ENCODE results near the gene MIEF1.

Gene MIEF1

DNA sequence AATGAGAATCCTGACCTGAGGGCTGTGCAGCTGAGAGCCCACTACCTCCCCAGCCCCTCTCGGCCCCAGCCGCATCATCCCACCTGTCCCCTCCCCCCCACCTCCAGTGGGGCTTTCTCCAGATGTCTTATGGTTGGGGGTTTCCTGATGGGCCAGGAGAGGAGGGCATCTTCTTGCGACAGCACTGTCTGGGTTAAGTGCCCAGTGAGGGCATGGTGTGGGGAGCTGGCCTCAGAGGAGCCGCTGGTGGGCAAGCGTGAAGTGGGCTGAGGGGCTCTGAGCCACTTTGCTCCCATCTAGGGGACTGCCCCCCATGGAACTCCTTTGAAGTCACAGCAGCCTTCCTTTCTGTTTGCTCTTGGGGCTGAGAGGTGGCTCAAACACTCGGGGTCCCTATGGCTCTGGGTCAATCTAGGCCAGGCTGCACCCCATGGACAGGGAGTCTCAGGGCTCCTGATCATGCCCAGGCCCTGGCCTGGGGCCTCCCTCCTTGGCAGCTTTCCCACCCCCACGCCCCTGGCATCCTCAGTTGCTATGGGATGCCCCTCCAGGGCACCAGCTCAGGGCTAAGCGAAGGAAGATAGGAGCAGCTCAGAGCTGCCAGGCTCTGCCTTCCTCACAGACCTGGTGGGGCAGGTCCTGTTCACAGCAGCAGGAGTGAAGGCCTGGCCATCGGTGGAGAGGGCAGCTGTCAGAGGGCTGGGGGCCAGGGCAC is 11.0 kb upstream of the MIEF1 start:
- no peak for DNase-seq (ENCODE audit: low read depth)
- H3K4me3 ChIP-seq (ENCODE audit: low read length), result no peak overlapping the region
- TF ChIP-seq, protein P1, sequence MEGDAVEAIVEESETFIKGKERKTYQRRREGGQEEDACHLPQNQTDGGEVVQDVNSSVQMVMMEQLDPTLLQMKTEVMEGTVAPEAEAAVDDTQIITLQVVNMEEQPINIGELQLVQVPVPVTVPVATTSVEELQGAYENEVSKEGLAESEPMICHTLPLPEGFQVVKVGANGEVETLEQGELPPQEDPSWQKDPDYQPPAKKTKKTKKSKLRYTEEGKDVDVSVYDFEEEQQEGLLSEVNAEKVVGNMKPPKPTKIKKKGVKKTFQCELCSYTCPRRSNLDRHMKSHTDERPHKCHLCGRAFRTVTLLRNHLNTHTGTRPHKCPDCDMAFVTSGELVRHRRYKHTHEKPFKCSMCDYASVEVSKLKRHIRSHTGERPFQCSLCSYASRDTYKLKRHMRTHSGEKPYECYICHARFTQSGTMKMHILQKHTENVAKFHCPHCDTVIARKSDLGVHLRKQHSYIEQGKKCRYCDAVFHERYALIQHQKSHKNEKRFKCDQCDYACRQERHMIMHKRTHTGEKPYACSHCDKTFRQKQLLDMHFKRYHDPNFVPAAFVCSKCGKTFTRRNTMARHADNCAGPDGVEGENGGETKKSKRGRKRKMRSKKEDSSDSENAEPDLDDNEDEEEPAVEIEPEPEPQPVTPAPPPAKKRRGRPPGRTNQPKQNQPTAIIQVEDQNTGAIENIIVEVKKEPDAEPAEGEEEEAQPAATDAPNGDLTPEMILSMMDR (conservative IDR thresholded peaks at IDR 0.05; ENCODE audit: low read length), result no peak

DNA sequence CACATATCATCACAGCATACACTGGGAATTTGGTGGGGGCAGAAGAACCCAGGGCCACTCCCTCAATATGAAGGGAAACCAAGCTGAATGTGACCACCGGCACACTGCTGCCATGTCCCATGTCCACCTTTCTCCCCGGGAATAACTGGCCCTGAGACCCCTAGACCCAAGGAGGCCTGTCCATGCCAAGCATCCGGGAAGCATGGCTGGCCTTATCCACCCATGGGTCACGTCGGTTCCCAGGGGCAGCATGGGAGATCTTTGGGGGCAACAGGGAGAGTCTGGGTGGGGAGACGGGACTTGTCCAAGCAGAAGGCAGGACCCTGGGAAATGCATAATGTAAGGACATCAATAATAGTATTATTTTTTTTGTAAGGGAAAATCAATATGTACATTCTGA is 10.4 kb upstream of the MIEF1 start:
- no peak overlapping the region for H3K4me3 ChIP-seq (ENCODE audit: low read length)
- no peak for DNase-seq (ENCODE audit: low read depth)
- TF ChIP-seq, protein P1 (conservative IDR thresholded peaks at IDR 0.05; ENCODE audit: low read length), result no peak

DNA sequence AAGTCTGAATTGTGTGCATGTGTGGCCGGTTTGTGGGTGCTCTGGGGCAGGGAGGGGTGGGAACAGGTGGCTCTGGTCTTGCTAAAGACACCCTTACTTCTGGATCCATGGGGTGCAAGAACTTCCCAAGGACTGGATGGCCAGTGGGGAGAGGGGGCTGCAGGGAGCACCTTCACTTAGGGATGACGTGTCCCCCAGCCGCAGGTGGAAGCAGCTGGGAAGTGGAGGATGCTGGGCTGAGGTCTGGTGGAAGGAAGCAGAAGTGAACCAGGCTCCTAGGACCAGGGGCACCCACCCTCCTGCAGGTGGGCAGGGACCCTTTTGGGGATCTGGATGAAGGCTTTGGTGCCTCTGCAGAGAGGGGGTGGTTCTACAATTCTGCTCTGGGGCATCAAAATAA is 9.9 kb upstream of the MIEF1 start:
- TF ChIP-seq, protein P1 (conservative IDR thresholded peaks at IDR 0.05; ENCODE audit: low read length), result no peak
- H3K4me3 ChIP-seq (ENCODE audit: low read length), result no peak overlapping the region
- DNase-seq (ENCODE audit: low read depth), result no peak

DNA sequence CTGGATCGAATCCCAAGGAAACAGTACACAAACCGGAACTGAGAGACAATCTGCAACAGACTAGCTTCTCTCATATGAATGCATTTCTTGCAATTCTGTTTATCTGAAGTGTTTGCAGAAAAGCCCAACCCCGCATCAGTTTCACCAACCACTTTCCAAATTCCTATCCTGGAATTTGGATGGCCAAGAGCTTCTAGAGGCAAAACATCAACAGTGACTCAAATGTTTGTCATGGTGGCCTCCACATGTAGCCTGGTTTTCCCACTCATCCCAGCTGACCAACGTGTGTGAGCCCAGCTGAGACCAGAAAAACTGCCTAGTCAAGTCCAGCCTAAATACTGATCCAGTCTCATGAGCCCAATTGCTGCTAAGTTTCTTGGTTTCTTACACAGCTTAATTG is 8.3 kb upstream of the MIEF1 start:
- peak; percentile 93 for DNase-seq (ENCODE audit: low read depth)
- no peak overlapping the region for H3K4me3 ChIP-seq (ENCODE audit: low read length)
- TF ChIP-seq, protein P1 (conservative IDR thresholded peaks at IDR 0.05; ENCODE audit: low read length), result no peak

DNA sequence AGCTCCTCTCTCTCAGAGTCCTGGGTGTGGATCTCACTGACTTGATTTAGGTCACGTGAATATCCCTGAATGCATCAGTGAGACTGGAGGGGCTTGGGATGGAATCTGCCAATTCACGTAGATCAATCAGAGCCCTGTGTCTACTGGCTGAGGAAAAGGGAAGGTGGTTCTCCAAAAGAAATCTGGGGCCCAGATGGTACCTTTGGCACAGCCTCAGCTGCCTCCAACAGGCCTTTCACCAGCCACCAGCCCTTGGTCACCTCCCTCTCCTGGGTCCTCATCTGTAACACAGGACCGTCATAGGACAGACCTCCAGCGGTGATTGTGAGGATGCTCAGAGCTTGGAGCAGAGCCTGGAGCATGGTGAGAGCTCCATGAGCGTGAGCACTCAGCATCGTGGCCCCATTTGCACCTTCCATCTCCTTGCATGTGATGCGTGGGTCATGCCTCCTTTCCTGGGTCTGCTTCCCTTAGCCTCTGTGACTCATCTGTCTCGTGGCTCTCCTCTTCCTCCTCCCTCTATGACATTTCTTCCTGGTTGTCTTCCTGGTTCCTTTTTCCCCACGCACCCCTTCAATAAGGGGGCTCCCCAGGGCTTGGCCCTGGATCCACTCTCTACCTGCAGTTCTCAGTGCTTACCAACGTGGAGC is 7.5 kb upstream of the MIEF1 start:
- TF ChIP-seq, protein P1 (conservative IDR thresholded peaks at IDR 0.05; ENCODE audit: low read length), result no peak
- peak; percentile 37 for DNase-seq (ENCODE audit: low read depth)
- H3K4me3 ChIP-seq (ENCODE audit: low read length), result no peak overlapping the region

DNA sequence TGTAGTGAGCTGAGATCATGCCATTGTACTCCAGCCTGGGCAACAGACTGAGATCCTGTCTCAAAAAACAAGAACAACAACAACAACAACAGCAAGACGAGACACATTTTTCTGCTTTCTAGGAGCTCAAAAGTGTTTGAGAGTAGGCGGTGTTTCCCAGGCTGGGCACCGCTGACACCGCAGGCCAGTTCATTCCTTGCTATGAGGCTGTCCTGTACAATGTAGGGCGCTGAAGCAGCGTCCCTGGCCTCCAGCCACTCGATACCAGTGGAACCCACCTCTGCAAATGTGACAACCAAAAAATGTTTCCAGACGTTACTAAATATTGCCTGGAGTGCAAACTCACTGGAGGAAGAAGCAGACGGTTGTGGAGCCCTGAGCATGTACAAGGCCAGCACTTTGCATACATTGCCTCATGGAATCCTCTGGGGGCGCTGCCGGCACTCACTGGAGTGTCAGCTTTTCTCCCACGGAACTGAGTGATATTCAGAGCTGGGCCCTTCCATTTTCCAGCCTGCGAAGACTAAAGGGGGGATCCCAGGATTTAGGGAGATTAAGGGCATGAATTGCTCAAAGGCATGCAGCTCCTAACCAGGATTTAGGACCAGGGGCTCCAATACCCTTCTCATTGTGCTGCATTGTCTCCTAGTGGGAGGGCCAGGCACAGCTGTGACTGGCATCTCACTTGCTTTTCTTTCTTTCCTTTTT is 5.8 kb upstream of the MIEF1 start:
- no peak overlapping the region for H3K4me3 ChIP-seq (ENCODE audit: low read length)
- TF ChIP-seq, protein P1 (conservative IDR thresholded peaks at IDR 0.05; ENCODE audit: low read length), result peak; percentile 81
- peak; percentile 56 for DNase-seq (ENCODE audit: low read depth)
